ENCODE results near the gene ARHGAP21. TPM values are rescaled to one million over a fixed set of nuclear protein-coding genes. Genes with fewer than 3 reads are reported as not detected.

ARHGAP21 gene
- total and polyA plus RNA-seq, 2 experiments from 2014 or later = 15.3 to 44.5 TPM

GRCh38 chr10:24645022-24645421, 78.7 kb downstream of the ARHGAP21 start:
- Histone ChIP-seq H3F3A (replicated peaks; ENCODE audit: low read depth) (no peaks in the 10 kb centered on the region), H3K9me2 (ENCODE audit: insufficient read depth) (no peaks in the 10 kb centered on the region), H3K79me2 (replicated peaks; ENCODE audit: insufficient read depth) (0 out of 2 replicates have a peak, but pooled peaks cover 3% of the 10 kb centered on the region), H3K4me2 (no peak overlapping the region), H2AFZ (no peak overlapping the region), H3K36me3 (ENCODE audit: insufficient read depth) (no peaks in the 10 kb centered on the region), H3K4me3 (no peak overlapping the region), H3K4me1 (ENCODE audit: insufficient read depth) (peaks cover 15% of the 10 kb centered on the region; the same call in 1 of the 2 replicates), H4K20me1 (replicated peaks; ENCODE audit: insufficient read depth) (peaks cover 4% of the 10 kb centered on the region; the same call in 1 of the 2 replicates), H3K27me3 (ENCODE audit: insufficient read depth) (no peaks in the 10 kb centered on the region; the same call in 1 of the 2 replicates), H3K27ac (ENCODE audit: low read depth) (no peak overlapping the region)
- DNase-seq (ENCODE audit: low spot score) (no peak), ATAC-seq (no peak)
- Mint-ChIP-seq H3K4me1 (peaks cover 8% of the 10 kb centered on the region; the same call in 2 of the 3 replicates), H3K4me3 (no peak overlapping the region), H3K27me3 (ENCODE audit: insufficient read depth, low read depth, poor library complexity) (peaks cover 2% of the 10 kb centered on the region), H3K9me3 (no peaks in the 10 kb centered on the region), H3K27ac (no peak overlapping the region), H3K36me3 (ENCODE audit: low read depth) (no peaks in the 10 kb centered on the region)
- TF ChIP-seq ZNF114 (CRISPR knock-in tag; IDR thresholded peaks at IDR 0.05) = no peak
- no peak for TF ChIP-seq ZNF462 (CRISPR knock-in tag; IDR thresholded peaks at IDR 0.05)
- no peak for TF ChIP-seq NANOG (IDR thresholded peaks at IDR 0.05; ENCODE audit: borderline replicate concordance)
- TF ChIP-seq EZH2phosphoT487 (IDR thresholded peaks at IDR 0.05; ENCODE audit: unreplicated experiment) = no peak

- no peak overlapping the region for H3K4me3 ChIP-seq
- no peak overlapping the region for H3K4me2 ChIP-seq
- no peak overlapping the region for H3K27ac Mint-ChIP-seq
- H3K27ac ChIP-seq (ENCODE audit: low read depth) = no peak overlapping the region
- H3K36me3 Mint-ChIP-seq (ENCODE audit: low read depth) = no peaks in the 10 kb centered on the region
- no peaks in the 10 kb centered on the region for H3K9me3 Mint-ChIP-seq
- H3K27me3 Mint-ChIP-seq (ENCODE audit: insufficient read depth, low read depth, poor library complexity) = peaks cover 2% of the 10 kb centered on the region
- H3K9me2 ChIP-seq (ENCODE audit: insufficient read depth) = no peaks in the 10 kb centered on the region
- no peaks in the 10 kb centered on the region; the same call in 1 of the 2 replicates for H3K27me3 ChIP-seq (ENCODE audit: insufficient read depth)
- 0 out of 2 replicates have a peak, but pooled peaks cover 3% of the 10 kb centered on the region for H3K79me2 ChIP-seq (replicated peaks; ENCODE audit: insufficient read depth)
- DNase-seq (ENCODE audit: low spot score) (no peak), ATAC-seq (no peak)
- H3K4me1 Mint-ChIP-seq = peaks cover 8% of the 10 kb centered on the region; the same call in 2 of the 3 replicates
- no peak overlapping the region for H2AFZ ChIP-seq
- no peaks in the 10 kb centered on the region for H3K36me3 ChIP-seq (ENCODE audit: insufficient read depth)
- peaks cover 4% of the 10 kb centered on the region; the same call in 1 of the 2 replicates for H4K20me1 ChIP-seq (replicated peaks; ENCODE audit: insufficient read depth)
- H3F3A ChIP-seq (replicated peaks; ENCODE audit: low read depth) = no peaks in the 10 kb centered on the region
- peaks cover 15% of the 10 kb centered on the region; the same call in 1 of the 2 replicates for H3K4me1 ChIP-seq (ENCODE audit: insufficient read depth)
- no peak overlapping the region for H3K4me3 Mint-ChIP-seq
- TF ChIP-seq ZNF114 (CRISPR knock-in tag; IDR thresholded peaks at IDR 0.05) (no peak), POLR2AphosphoS5 (IDR thresholded peaks at IDR 0.05; ENCODE audit: low read depth) (no peak), REST (IDR thresholded peaks at IDR 0.05; ENCODE audit: unreplicated experiment) (no peak), ETS1 (IDR thresholded peaks at IDR 0.05) (no peak), ZNF331 (CRISPR knock-in tag; IDR thresholded peaks at IDR 0.05; ENCODE audit: low read depth) (no peak)
Observed at GRCh38 chr10:24643679-24644209, 79.9 kb downstream of the ARHGAP21 start.

Measured in GM23338 (cell line).